Activated CD4-positive, alpha-beta T cell treated with anti-CD3 and anti-CD28 coated beads, Interleukin-2, amount 50 U/mL, for 48 hours (primary cell): ENCODE measurements around the gene MEF2A.

Source experiments
- DNase-seq, 2 experiments: peaks; one replicate each; pipeline ENCODE4 v3.0.0-alpha.2; 2020

MEF2A gene

DNA sequence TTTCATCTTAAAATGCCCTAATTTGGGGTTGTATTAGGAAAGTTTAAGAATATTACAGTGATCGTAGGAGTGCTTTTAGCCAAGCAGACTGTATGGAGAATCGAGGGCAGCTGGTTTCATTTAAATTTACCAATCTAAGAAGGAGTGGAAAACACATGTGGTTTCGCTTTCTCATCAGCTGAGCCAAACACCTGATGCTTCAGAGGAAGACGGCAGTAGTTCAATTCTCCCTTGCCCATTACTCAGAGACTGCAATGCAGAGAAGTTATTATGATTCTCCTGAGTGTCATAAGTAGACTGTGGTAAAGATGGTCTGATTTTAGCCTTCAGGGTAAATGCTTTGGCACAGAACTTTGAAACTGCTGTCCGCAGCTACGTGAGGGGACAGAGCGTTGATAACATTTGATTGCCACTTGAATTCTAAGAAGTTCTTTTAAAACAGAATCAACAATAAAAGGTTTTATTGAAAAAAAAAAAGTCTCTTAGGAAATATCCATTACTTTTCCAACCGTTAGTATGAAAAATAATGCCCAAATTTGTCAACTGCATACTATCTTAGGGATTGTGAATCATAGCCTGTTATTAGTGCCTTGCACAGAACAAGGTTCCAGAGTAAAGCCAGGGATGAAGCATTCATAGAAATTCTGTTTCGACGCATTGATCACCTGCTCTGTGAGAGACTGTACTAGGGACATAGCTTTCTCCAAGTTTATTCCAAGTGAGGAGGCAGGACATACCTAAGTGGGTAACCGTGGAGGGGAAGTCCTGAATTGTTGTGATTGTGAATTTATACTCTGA, 141.9 kb downstream of the MEF2A start:
- no peak for DNase-seq

DNA sequence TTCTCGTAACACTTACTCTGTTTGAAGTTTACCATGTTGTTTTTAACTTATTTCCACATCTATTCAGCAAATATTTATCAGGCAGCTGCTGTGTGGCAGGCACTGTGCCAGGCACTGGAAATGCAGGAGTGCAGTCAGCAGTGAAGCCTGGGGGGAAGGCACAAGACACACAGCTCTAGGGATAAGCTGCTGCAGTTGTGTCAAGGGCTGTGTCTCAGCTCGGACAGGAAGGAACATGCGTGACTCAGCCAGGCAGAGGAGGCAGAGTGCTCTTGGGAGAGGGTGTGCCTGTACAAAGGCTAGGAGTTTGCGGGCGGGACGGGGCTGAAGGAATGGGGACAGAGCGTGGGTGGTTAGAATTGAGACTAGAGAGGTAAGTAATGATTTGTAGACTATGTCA, 142.8 kb downstream of the MEF2A start:
- no peak for DNase-seq

DNA sequence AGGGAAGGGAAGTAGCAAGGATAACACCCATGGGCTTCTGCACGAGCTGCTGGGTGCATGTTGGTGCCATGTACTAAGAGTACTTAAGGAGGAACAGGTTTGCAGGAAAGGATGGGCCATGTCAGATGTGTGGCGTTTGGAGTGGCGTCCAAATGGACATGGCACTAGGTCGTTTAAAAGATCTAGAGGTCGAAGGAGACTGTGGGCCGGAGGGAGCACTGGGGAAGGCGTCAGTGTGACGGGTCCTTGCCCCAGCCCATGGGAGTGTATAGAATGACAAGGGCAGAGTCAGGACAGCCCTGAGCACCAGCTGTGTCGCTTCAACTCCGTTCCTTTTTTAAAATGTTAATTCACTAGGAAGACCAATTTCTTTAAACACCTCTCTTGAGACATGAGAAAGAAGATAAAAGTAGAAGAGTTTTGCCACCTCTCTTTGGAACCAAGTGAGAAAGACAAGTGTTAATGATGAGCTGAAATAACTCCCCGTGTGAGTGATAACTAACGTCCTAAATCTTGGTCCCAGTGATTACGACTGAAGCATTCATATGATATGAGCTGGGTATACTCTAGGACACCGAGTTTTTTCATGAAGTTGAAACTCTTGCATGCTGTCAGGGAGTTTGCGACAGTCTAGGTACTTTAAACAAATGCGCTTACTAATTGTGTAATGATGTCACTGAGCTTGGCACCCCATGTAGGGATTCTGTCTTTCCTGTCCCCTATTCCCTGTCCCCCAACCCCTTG, 143.6 kb downstream of the MEF2A start:
- DNase-seq, result no peak

DNA sequence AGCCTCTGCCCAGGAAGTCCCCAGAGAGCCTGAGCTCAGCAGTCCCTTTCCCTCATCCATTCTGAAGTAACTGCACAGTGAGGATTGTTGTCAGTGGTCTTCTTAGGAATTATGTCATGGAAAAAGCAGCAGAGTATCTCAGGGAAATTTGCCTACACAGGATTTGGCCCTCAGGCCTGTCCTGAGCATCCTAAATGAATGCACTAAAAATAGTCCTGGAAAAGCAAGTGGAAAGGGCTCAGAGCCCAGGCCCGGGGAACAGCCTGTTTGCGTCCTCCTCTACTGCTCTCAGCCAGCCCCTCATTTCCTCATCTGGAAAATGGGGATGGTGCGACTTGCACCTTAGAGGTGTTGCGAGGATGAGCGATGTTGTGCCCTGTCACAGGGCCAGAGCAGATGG, 145.8 kb downstream of the MEF2A start:
- no peak for DNase-seq

DNA sequence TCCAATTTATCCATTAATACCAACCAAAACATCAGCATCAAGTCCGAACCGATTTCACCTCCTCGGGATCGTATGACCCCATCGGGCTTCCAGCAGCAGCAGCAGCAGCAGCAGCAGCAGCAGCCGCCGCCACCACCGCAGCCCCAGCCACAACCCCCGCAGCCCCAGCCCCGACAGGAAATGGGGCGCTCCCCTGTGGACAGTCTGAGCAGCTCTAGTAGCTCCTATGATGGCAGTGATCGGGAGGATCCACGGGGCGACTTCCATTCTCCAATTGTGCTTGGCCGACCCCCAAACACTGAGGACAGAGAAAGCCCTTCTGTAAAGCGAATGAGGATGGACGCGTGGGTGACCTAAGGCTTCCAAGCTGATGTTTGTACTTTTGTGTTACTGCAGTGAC, 146.6 kb downstream of the MEF2A start:
- DNase-seq, result no peak

DNA sequence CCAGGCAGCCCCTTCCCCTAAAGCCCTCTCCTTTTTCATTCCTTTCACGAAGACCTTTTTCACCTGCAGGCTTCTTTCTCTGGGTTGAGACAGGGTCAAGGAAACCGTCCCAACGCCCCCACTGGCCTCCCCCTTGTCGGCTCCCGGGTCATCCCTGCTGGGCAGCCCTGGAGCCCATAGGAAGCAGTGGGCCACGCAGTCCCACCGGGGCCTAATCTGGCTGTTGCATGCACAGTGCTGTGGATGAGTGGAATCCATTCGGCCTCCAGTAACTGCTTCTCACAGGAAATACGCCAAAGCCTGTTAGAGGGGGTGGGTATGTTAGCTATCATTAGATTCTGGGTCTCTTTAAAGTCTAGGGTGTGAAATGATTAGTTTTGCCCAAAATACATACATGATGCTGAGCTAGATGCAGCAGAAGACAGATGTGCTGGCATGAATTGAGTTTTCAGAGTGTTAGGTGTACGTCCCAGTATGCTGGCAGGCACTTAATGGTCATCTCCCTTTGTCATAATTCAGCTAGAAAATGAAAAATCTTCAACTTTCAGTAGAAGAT, 150.8 kb downstream of the MEF2A start:
- DNase-seq, result no peak

DNA sequence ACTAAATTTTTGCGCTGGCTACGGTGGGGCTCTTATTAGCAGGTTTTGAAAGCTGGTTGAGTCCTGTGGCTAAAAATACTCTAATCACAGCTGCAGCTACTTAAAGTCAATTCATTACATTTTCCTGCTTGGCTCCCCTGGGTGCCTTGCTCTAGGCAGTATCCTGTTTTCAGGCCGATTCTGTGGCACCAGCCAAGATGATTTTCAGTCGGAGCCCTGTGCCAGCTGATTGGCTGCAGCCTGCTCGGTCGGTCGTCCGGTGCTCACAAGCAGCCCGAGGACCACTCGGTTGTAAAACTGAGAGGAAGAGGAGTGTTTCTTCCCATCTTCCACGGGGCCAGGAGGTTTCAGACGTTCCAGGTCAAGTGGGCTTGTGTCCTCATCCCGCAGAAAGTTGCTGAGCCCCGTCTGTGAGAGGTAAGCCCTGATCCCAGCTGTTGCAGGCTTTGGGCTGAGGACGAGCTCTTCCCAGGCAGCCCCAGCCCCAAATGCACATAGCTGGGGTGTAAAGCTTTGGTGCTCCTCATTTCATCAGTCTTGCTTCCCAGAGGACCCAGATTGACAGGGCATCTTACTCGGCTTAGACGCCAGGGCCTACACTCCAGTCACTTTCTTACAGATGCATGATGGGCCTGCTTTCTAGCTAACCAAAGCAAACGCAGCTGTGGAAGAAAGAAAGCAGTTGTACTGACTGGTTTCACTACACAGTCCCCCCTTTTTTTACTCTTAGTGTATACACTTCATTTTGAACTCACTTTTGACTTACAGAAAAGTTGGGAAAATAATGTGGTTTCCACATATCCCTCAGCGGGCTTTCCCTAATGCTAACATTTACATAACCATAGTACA, 151.6 kb downstream of the MEF2A start:
- DNase-seq, result no peak

DNA sequence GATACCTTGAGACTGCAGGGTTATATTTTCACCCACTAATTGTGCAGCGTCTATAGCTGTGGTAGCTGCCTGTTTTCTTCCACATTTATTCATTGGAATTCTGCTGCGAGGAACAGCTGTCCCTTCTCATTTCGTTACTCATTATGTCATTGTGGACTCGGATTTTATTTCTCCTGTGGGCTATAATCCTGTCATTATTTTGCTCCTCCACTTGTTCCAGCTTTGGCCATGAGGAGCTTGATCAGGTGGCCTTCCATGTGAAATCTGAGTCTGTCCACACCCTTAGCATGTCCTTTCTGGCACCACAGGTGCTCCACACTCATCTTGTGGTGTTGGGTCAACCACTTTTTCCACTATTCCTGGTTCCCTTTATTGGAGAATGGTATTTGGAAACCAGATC, 152.6 kb downstream of the MEF2A start:
- no peak for DNase-seq

DNA sequence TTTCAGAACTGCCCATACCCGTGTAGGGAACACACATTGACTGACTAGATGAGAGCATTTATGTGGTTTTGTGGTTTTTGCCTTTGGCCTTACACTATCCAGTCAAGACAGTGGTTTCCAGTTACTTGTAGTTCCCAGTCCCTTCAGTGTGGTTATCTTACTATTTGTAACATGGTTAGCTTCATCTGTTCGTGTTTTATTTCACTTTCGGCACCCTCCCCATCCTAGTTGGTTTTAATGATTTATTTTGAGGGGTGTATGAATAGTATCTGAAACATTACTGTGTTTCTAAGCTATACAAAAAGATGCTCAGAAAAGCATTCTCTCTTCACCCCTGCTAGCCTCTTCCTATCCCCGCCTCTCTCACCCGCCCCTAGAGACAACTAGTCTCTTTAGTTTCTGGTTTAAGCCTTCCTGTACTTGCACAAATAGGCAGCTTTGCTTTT, 153.3 kb downstream of the MEF2A start:
- no peak for DNase-seq

DNA sequence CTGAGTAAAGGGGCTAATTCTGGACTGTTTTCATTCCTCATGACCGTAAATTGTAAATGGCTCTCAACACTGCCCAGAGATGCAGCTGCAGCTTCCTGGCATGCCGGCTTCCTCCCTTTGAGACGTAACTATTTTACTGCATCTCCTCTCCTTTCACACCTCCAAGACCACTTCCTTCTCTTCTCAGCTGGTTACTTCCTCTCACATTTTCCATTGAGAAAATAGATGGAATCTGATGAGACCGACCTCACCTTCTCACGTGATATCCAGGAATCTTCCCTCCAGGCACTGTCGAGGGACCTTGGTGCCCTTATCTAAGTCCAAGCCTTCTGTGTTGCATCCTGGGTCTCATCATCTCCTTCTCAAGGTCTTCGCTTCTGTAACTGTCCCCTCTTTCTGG, 154.7 kb downstream of the MEF2A start:
- DNase-seq, result no peak

DNA sequence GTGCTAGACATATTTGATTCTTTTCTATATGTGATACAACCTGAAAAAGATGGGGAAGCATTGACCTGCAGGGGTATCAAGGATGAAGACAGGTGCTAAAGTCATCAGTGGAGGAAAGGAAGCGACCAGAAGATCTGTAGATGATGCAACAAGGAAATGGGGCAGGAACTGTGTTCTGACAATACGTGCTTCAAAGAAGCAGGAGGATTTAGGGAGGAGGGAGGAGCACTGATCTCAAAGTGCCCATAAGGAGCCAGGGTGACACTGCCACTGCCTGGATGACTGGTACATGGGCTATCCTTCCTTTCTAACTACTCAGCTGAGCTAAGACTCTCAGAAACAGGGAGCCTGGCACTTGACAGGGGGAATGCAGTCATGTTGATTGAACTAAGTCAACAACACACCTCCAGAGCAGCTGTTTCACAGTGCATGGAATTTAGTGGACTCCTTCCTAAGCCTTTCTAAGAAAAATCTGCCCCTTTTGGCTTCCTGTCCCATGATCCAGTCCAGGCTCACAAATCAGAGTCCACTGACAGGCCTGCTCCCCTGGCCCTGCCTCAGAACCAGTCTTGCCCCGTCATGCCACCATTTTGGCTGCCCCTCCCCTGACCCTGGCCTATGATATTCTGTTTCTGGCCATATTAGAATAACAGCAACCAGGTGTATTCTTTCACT, 155.5 kb downstream of the MEF2A start:
- no peak for DNase-seq

DNA sequence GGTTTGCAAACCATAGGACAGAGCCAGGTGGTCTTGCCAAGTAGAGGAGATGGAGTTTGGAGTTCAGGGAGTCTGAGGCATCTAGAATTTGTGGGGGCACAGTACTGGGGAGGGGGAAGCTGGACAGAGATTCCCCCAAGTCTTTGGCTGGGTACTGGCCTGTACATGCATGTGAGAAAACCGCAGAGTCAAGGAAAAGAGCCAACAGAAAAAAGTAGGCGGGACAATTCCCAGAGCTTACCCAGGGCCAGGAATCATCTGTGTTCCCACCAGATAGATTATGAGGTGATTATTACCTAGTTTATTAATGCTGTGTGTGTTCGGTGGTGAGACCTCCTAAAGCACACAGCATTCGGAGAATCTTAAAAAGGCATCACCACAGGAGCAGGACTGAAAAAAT, 156.1 kb downstream of the MEF2A start:
- no peak for DNase-seq

DNA sequence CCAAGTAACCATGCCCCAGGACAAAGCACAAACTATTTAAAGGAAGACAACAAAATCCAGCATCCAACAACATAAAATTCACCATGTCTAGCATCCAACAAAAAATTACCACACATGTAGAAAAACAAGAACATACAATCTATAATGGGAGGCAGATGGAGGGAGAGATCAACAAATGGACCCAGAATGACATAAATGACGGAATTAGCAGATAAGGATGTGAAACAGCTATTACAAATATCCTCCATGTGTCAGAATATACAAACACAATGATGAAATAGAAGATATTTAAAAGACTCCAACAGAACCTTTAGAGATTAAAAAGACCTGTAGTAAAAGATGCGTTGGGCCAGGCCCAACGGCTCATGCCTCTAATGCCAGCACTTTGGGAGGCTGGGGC, 156.6 kb downstream of the MEF2A start:
- DNase-seq, result no peak

DNA sequence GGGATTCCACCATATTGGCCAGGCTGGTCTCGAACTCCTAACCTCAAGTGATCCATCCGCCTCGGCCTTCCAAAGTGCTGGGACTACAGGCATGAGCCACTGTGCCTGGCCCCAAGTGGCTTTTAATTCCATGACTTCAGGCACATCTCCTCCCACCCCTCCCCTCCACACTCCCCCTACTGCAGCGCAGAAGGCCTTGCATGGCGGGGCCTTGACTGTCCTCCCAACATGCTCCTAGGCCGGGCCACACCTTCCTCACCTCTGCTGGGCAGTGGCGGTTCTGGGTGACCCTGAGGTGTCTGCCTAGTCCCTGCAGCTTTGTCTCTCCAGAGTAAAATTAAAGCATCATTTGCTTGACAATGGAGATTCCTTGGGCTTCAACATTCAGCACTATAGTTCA, 160.5 kb downstream of the MEF2A start:
- DNase-seq, result no peak

DNA sequence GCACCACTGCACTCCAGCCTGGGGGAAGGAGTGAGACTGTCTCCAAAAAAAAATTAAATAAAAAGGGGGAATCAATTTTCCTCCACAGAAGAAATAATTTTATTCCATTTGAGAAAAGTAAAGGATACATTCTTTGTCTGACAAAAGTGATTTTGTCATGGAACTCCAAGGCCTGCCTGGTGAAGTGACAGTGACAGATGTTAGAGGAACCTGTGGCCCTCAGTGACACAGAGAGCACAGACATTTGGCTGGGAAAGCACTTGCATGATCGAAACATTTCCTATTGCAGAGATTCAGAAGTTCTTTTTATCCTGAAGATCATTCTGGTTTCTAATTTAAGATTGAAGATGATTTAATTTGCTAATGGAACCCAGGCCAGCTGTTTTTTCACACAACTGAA, 161.5 kb downstream of the MEF2A start:
- no peak for DNase-seq

DNA sequence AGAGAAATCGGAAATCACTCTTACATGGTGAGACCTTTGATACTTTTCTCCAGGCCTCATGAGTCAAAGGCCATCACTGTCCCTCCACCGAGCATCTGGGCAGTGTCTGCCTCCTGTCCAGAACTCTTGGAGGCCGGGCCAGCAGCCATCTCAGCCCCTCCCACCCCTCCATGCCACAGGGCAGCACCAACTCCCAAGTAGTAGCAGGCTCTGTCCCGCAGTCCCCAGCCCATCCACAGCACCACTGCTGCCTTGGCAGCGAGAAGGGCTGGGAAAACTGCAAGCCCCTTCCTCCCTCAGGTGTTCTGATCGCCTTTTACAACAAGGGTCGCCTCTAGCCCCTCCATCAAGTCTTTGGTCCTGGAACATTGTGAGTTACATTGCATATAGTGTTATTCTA, 161.9 kb downstream of the MEF2A start:
- no peak for DNase-seq

DNA sequence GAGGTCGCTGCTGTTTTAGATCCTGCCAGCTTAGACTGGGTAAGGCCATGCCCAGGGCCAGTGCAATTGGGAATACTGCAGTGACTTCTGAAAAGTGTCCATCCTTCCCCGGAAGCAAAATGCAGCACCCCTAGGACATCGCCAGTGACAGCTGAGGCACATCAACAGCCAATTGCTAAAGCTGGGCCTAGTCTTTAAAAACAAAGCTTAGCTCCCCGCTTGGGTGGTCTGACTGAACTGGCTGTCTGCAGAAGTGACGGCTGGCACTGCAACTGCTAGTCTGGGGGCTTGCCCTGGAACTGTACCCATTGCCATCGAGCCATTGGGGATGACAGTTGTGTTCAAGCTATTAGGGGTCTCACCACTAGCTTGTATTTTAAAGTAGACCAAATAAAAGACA, 163.1 kb downstream of the MEF2A start:
- no peak for DNase-seq

DNA sequence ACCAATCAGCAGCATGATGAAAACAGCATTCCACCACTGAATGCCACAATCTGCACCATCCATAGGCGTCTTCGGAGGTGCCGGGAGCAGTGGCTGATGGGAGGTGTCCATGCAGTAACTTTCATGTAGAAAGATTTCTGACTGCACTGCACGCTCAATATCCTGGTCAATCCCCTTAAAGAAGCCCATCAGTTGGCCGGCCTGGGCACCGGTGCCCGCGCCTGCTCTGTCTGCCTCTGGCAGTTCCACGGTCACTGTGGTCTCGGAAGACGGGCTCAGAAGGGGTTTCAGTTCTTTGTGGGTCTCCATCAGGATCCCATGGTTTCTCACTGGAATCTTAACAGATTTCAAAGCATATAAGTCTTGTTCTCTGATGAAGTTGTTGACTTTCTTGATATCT, 163.5 kb downstream of the MEF2A start:
- no peak for DNase-seq

DNA sequence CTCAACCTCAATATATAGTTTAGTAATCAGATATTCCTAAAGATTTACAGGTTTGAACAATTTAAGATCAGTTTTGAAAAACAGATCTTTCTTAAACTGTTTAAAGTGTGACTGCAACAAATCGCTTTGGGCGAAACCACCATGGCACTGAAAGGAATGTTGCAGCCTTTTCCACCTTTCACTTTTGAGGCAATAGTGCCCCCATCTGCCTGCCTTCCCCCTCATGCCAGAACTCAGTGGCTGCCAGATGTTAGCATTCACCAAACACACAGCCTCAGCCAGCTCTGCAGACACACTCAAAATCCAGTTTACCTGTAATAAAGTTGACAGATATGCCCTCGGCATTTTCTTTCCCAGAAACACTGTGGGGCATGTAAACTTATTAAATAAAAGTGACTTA, 164.1 kb downstream of the MEF2A start:
- DNase-seq, result no peak

DNA sequence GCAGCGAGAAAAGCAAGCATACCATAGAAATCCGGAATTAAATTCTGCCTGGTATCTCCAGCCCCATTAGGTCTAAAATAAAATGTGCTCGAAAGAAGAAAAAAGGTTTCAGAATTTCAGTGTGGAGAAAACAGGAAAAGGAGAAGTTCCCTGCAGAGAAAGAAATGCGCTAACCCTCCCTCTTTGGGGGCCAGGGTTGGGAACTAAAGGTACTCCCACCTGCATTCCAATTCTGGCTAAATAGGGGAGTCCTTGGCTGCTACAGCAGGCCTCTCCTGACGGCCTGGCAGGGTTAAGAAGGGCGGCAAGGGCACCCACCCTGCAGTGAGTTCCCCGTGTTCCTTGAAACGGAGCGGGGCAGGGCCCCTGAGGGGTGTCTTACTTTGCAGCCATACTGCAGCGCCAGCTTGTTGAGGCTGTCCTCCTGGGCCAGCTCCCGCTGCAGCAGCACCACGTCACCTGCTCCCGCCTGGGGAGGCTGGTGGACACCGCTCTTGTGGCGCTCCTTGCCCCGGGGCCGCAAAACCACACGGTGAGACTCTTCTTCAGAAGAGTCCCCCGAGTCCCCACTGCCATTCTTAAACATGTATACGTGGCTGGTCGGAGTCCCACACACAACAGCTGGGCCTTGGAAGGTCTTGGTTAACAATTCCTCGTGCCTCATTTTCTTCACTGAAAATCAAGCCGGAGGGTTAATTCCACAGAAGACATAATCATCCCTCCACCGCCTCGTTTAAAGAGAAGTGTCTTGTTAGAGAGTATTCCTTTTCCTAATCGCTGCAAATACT, 165.7 kb downstream of the MEF2A start:
- DNase-seq, result no peak

DNA sequence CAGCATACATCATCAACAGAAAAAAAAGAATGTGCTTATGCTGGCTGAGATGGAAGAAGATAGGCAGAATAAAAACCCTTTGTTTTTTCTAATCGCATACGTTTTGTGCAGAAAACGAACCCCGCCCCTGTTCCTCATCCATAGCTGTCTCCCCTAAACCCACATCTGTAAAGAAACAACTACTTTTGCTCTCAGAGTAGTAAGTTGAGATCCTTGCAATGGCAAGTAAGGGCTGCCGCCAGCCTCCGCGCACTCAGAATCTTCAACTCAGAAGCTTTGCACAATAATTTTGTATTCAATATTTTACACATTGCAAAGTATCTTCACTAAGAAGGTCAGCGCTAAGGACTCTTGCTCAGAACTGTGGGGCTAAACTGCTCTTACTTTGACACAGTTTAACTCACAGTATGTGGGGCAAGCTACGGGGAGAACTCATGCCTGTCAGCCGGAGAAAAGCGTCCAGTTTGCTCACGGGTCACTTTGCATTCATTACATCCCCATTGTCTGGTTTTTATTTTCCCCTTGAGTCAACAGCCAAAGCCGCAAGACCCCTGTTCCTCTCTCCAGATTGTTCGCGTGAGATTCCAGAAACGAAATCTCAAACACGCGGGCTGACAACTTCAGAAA, 166.5 kb downstream of the MEF2A start:
- DNase-seq, result no peak
